Mucosa of stomach (tissue), 1 donor: ENCODE results near the gene CETN1.

Experiments used
- H3K27me3 ChIP-seq: one replicate; pipeline ENCODE4 v1.7.0; 2013; ENCODE audit warnings: mild to moderate bottlenecking, low read length; ENCODE audit not compliant: control insufficient read depth, insufficient read depth
- H3K36me3 ChIP-seq: one replicate; pipeline ENCODE4 v1.7.0; 2013; ENCODE audit warnings: low read length; ENCODE audit not compliant: control insufficient read depth, insufficient read depth
- H3K4me1 ChIP-seq: one replicate; pipeline ENCODE4 v1.7.0; 2013; ENCODE audit warnings: mild to moderate bottlenecking, low read length; ENCODE audit not compliant: control insufficient read depth, insufficient read depth
- H3K4me3 ChIP-seq: one replicate; pipeline ENCODE4 v1.7.0; 2013; ENCODE audit warnings: low read length
- H3K9ac ChIP-seq: one replicate; pipeline ENCODE4 v1.7.0; 2013; ENCODE audit warnings: mild to moderate bottlenecking, low read length, moderate library complexity
- H3K9me3 ChIP-seq: one replicate; pipeline ENCODE4 v1.7.0; 2013; ENCODE audit warnings: mild to moderate bottlenecking, low read length, moderate library complexity; ENCODE audit not compliant: control insufficient read depth
- donor health status: Pancreatic carcinoma.

CETN1 gene

GRCh38 chr18:568731-569130 is 11.4 kb upstream of the CETN1 start:
- Histone ChIP-seq H3K4me1 (no peaks in the 10 kb centered on the region), H3K9ac (no peak overlapping the region), H3K9me3 (no peaks in the 10 kb centered on the region), H3K36me3 (no peaks in the 10 kb centered on the region), H3K4me3 (no peak overlapping the region), H3K27me3 (no peaks in the 10 kb centered on the region)

- Histone ChIP-seq H3K36me3 (no peaks in the 10 kb centered on the region), H3K27me3 (no peaks in the 10 kb centered on the region), H3K9ac (no peak overlapping the region), H3K9me3 (no peaks in the 10 kb centered on the region), H3K4me1 (no peaks in the 10 kb centered on the region), H3K4me3 (no peak overlapping the region)
Observed at GRCh38 chr18:570256-570655, 9.9 kb upstream of the CETN1 start.

GRCh38 chr18:570697-571096 is 9.5 kb upstream of the CETN1 start:
- H3K9me3 ChIP-seq: no peaks in the 10 kb centered on the region
- no peak overlapping the region for H3K9ac ChIP-seq
- no peaks in the 10 kb centered on the region for H3K4me1 ChIP-seq
- H3K36me3 ChIP-seq: no peaks in the 10 kb centered on the region
- H3K27me3 ChIP-seq: no peaks in the 10 kb centered on the region
- H3K4me3 ChIP-seq: no peak overlapping the region

- no peaks in the 10 kb centered on the region for H3K27me3 ChIP-seq
- no peak overlapping the region for H3K9ac ChIP-seq
- no peaks in the 10 kb centered on the region for H3K9me3 ChIP-seq
- H3K4me1 ChIP-seq: no peaks in the 10 kb centered on the region
- no peak overlapping the region for H3K4me3 ChIP-seq
- no peaks in the 10 kb centered on the region for H3K36me3 ChIP-seq
Observed at GRCh38 chr18:572091-572830, 7.9 kb upstream of the CETN1 start.

GRCh38 chr18:572831-573289 is 7.3 kb upstream of the CETN1 start:
- no peak overlapping the region for H3K9ac ChIP-seq
- H3K4me3 ChIP-seq: no peak overlapping the region
- no peaks in the 10 kb centered on the region for H3K27me3 ChIP-seq
- H3K9me3 ChIP-seq: no peaks in the 10 kb centered on the region
- no peaks in the 10 kb centered on the region for H3K36me3 ChIP-seq
- H3K4me1 ChIP-seq: no peaks in the 10 kb centered on the region

- no peaks in the 10 kb centered on the region for H3K4me1 ChIP-seq
- H3K27me3 ChIP-seq: no peaks in the 10 kb centered on the region
- no peaks in the 10 kb centered on the region for H3K9me3 ChIP-seq
- H3K36me3 ChIP-seq: no peaks in the 10 kb centered on the region
- H3K9ac ChIP-seq: no peak overlapping the region
- no peak overlapping the region for H3K4me3 ChIP-seq
Observed at GRCh38 chr18:573385-573784, 6.8 kb upstream of the CETN1 start.

- Histone ChIP-seq H3K4me3 (no peak overlapping the region), H3K9me3 (no peaks in the 10 kb centered on the region), H3K4me1 (no peaks in the 10 kb centered on the region), H3K27me3 (no peaks in the 10 kb centered on the region), H3K36me3 (no peaks in the 10 kb centered on the region), H3K9ac (no peak overlapping the region)
Observed at GRCh38 chr18:574149-574860, 5.9 kb upstream of the CETN1 start.

- H3K36me3 ChIP-seq: no peaks in the 10 kb centered on the region
- no peaks in the 10 kb centered on the region for H3K27me3 ChIP-seq
- no peak overlapping the region for H3K4me3 ChIP-seq
- no peaks in the 10 kb centered on the region for H3K9me3 ChIP-seq
- no peak overlapping the region for H3K9ac ChIP-seq
- no peaks in the 10 kb centered on the region for H3K4me1 ChIP-seq
Observed at GRCh38 chr18:574865-575645, 5.1 kb upstream of the CETN1 start.

- no peaks in the 10 kb centered on the region for H3K36me3 ChIP-seq
- no peak overlapping the region for H3K4me3 ChIP-seq
- H3K9ac ChIP-seq: no peak overlapping the region
- H3K9me3 ChIP-seq: no peaks in the 10 kb centered on the region
- H3K4me1 ChIP-seq: no peaks in the 10 kb centered on the region
- no peaks in the 10 kb centered on the region for H3K27me3 ChIP-seq
Observed at GRCh38 chr18:576924-577323, 3.3 kb upstream of the CETN1 start.

- Histone ChIP-seq H3K27me3 (no peaks in the 10 kb centered on the region), H3K9me3 (no peaks in the 10 kb centered on the region), H3K36me3 (no peaks in the 10 kb centered on the region), H3K9ac (no peak overlapping the region), H3K4me1 (no peaks in the 10 kb centered on the region), H3K4me3 (no peak overlapping the region)
Observed at GRCh38 chr18:577643-578375, 2.4 kb upstream of the CETN1 start.

- Histone ChIP-seq H3K4me3 (no peak overlapping the region), H3K4me1 (no peaks in the 10 kb centered on the region), H3K9me3 (no peaks in the 10 kb centered on the region), H3K27me3 (no peaks in the 10 kb centered on the region), H3K36me3 (no peaks in the 10 kb centered on the region), H3K9ac (no peak overlapping the region)
Observed at GRCh38 chr18:579238-579637, 942 bp upstream of the CETN1 start.
